Prostate gland (tissue), 2 donors: ENCODE measurements around the gene TRMT2B. TPM values are rescaled to one million over a fixed set of nuclear protein-coding genes. Genes with fewer than 3 reads are reported as not detected.
"Not testable (repeated sequence)": the region's sequence is repeated elsewhere in the genome, so short reads cannot be mapped to it uniquely, and the experiment has no call there.

Source experiments
- DNase-seq: peaks from one replicate; pipeline ENCODE4 v3.0.0-alpha.2; 2019; ENCODE audit warnings: low spot score
- H3K27ac ChIP-seq, 2 donors: fragments of 200-600 bp; sonication (generic); 2 replicates each; pipeline ENCODE4 v1.5.1; 2017 to 2019
- H3K27me3 ChIP-seq: fragments of 200-600 bp; sonication (generic); replicated peaks from 2 replicates; pipeline ENCODE4 v1.5.1; 2019; ENCODE audit not compliant: insufficient read depth
- H3K36me3 ChIP-seq, 2 donors: fragments of 200-600 bp; sonication (generic); 1 replicate in 1 of 2; 2 replicates in 1 of 2; pipeline versions ENCODE4 v1.5.1 to v1.8.1; 2017 to 2019
- H3K4me1 ChIP-seq: fragments of 200-600 bp; sonication (generic); replicated peaks from 2 replicates; pipeline ENCODE4 v1.5.1; 2019
- H3K4me3 ChIP-seq, 2 donors: fragments of 200-600 bp; sonication (generic); 2 replicates each; pipeline ENCODE4 v1.5.1; 2017 to 2019
- H3K9me3 ChIP-seq: fragments of 200-600 bp; sonication (generic); 2 replicates; pipeline ENCODE4 v1.5.1; 2017
- CTCF ChIP-seq, 4 experiments: fragments of 200-600 bp in 2 of 4; fragments of 450-650 bp in 2 of 4; sonication (generic) in 2 of 4; IDR thresholded peaks; 1 replicate in 3 of 4; 2 replicates in 1 of 4; pipeline ENCODE4 v1.5.1; 2016 to 2019; ENCODE audit warnings: antibody characterized with exemption in 4 of 4, mild to moderate bottlenecking in 2 of 4, moderate library complexity in 2 of 4
- POLR2A ChIP-seq: fragments of 450-650 bp; IDR thresholded peaks from one replicate; pipeline ENCODE4 v1.6.1; 2016; ENCODE audit warnings: antibody characterized with exemption, mild to moderate bottlenecking
- POLR2AphosphoS5 ChIP-seq: sonication (generic); formaldehyde crosslinking; IDR thresholded peaks from one replicate; pipeline ENCODE4 v1.6.1; 2017; ENCODE audit warnings: antibody characterized with exemption
- WGBS: methylation state at CpG from one replicate; pipeline ENCODE4 v1.1.5; 2018; 5-methylcytosine and 5-hydroxymethylcytosine counted together
- intact Hi-C: fragments of 100-400 bp; cut with DNase I; formaldehyde crosslinking; loops from one replicate; pipeline ENCODE4 v1.14.2; 2022
- total RNA-seq, 2 donors: library from RNA; depleted of rRNA; stranded (reverse); fragments of >200 nt; gene quantifications; one replicate each; pipeline ENCODE4 v1.1.0, GENCODE V29; 2016

TRMT2B gene
- total RNA-seq, 2 donors from 2014 or later = 14.0 to 29.5 TPM

- no peaks in the 10 kb centered on the region for H3K36me3 ChIP-seq
- no peak overlapping the region for H3K4me3 ChIP-seq
- no peaks in the 10 kb centered on the region for H3K27me3 ChIP-seq
- H3K27ac ChIP-seq = no peak overlapping the region
- DNase-seq = no peak
- no peaks in the 10 kb centered on the region for H3K9me3 ChIP-seq
- TF ChIP-seq POLR2AphosphoS5 = no peak
- TF ChIP-seq CTCF (IDR thresholded peaks at IDR 0.05) = no peak
- no peak for TF ChIP-seq POLR2A
- H3K4me1 ChIP-seq = no peaks in the 10 kb centered on the region
- intact Hi-C loops = no loop called here
These were observed 67.1 kb downstream of the TRMT2B start for GRCh38 chrX:100984818-100985217.

GRCh38 chrX:100981498-100981845 lies 70.4 kb downstream of the TRMT2B start:
- WGBS = 100% methylated on average over 1 of the region's 1 CpG
- DNase-seq, intact Hi-C loops, H3K9me3 ChIP-seq, H3K27me3 ChIP-seq, H3K4me1 ChIP-seq, H3K36me3 ChIP-seq, H3K27ac ChIP-seq, H3K4me3 ChIP-seq: not testable (repeated sequence)

- DNase-seq = no peak
- Histone ChIP-seq H3K9me3 (no peaks in the 10 kb centered on the region), H3K4me3 (no peak overlapping the region), H3K27me3 (no peaks in the 10 kb centered on the region), H3K4me1 (no peaks in the 10 kb centered on the region), H3K36me3 (no peaks in the 10 kb centered on the region), H3K27ac (no peak overlapping the region)
- intact Hi-C loops = no loop called here
- 95% methylated on average over 5 of the region's 6 CpGs for WGBS
- no peak for TF ChIP-seq CTCF (IDR thresholded peaks at IDR 0.05)
- no peak for TF ChIP-seq POLR2A
- no peak for TF ChIP-seq POLR2AphosphoS5
These were observed 71.1 kb downstream of the TRMT2B start for GRCh38 chrX:100980608-100981497.

- DNase-seq = no peak
- TF ChIP-seq POLR2AphosphoS5 (no peak), POLR2A (no peak), CTCF (IDR thresholded peaks at IDR 0.05) (no peak)
- intact Hi-C loops = no loop called here
- Histone ChIP-seq H3K4me3 (no peak overlapping the region), H3K9me3 (no peaks in the 10 kb centered on the region), H3K4me1 (no peaks in the 10 kb centered on the region), H3K27me3 (no peaks in the 10 kb centered on the region), H3K36me3 (no peaks in the 10 kb centered on the region), H3K27ac (no peak overlapping the region)
- 79% methylated on average over 2 of the region's 3 CpGs for WGBS
These were observed 71.9 kb downstream of the TRMT2B start for GRCh38 chrX:100979881-100980607.

GRCh38 chrX:100976211-100976610 lies 75.7 kb downstream of the TRMT2B start:
- H3K27me3 ChIP-seq = no peaks in the 10 kb centered on the region
- H3K36me3 ChIP-seq = no peaks in the 10 kb centered on the region
- intact Hi-C loops = no loop called here
- no peaks in the 10 kb centered on the region for H3K4me1 ChIP-seq
- 100% methylated on average over 1 of the region's 1 CpG for WGBS
- no peak for TF ChIP-seq CTCF (IDR thresholded peaks at IDR 0.05)
- TF ChIP-seq POLR2AphosphoS5 = no peak
- TF ChIP-seq POLR2A = no peak
- H3K9me3 ChIP-seq = no peaks in the 10 kb centered on the region
- DNase-seq = no peak
- H3K27ac ChIP-seq = no peak overlapping the region
- H3K4me3 ChIP-seq = no peak overlapping the region
